Peyer's patch (tissue), 4 donors: ENCODE measurements around the gene NCOA7.

Experiments used
- POLR2A ChIP-seq, 2 donors: fragments of 450-650 bp; IDR thresholded peaks; one replicate each; pipeline ENCODE4 v1.5.1; 2017; ENCODE audit warnings: antibody characterized with exemption in 2 of 2, mild to moderate bottlenecking in 2 of 2, moderate library complexity in 2 of 2
- TF ChIP-seq, protein P1 (sequence below), 6 experiments: fragments of 450-650 bp in 4 of 6; fragments of 200-600 bp in 2 of 6; sonication (generic) in 1 of 6; IDR thresholded peaks; one replicate each; pipeline ENCODE4 v1.5.1; 2017 to 2019; ENCODE audit warnings: antibody characterized with exemption in 6 of 6, mild to moderate bottlenecking in 3 of 6, moderate library complexity in 1 of 6

DNA sequence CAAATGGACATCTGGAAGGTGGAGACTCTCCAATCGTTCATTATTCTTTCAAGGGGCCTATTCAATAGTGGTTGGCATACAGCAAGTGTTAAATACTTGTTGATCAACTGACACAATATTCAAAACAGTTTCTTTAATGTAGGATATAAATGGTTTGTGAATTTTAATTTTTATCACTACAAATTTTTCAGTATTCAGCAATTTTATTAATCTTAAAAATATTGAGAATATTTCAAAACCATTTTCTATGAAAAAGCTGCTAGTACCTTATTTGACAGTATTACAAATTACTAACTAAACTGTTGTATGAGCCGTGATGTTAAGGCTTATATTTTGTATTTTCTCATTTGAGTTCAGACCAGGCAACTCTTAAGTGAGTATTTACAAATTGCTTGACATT, 32.4 kb downstream of the NCOA7 start:
- TF ChIP-seq POLR2A (IDR thresholded peaks at IDR 0.05), result no peak
- TF ChIP-seq, protein P1, sequence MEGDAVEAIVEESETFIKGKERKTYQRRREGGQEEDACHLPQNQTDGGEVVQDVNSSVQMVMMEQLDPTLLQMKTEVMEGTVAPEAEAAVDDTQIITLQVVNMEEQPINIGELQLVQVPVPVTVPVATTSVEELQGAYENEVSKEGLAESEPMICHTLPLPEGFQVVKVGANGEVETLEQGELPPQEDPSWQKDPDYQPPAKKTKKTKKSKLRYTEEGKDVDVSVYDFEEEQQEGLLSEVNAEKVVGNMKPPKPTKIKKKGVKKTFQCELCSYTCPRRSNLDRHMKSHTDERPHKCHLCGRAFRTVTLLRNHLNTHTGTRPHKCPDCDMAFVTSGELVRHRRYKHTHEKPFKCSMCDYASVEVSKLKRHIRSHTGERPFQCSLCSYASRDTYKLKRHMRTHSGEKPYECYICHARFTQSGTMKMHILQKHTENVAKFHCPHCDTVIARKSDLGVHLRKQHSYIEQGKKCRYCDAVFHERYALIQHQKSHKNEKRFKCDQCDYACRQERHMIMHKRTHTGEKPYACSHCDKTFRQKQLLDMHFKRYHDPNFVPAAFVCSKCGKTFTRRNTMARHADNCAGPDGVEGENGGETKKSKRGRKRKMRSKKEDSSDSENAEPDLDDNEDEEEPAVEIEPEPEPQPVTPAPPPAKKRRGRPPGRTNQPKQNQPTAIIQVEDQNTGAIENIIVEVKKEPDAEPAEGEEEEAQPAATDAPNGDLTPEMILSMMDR (IDR thresholded peaks at IDR 0.05), result no peak
